Body of pancreas (tissue), 4 donors: ENCODE results near the gene DNAL1. TPM values are rescaled to one million over a fixed set of nuclear protein-coding genes. Genes with fewer than 3 reads are reported as not detected.

Experiments used
- ATAC-seq: fragments of 150-250 bp; one replicate; pipeline ENCODE4 v1.9.1; 2016
- DNase-seq, 4 donors: peaks; one replicate each; pipeline ENCODE4 v3.0.0-alpha.2; 2019
- H3K27ac ChIP-seq, 4 donors: fragments of 200-600 bp; sonication (generic); 1 replicate in 3 of 4; 2 replicates in 1 of 4; pipeline versions ENCODE4 v1.5.1 to v1.6.1; 2016 to 2019; ENCODE audit warnings: mild to moderate bottlenecking in 1 of 4, mixed read lengths in 1 of 4, moderate library complexity in 1 of 4
- H3K27me3 ChIP-seq, 2 donors: fragments of 200-600 bp; sonication (generic); one replicate each; pipeline ENCODE4 v1.6.0; 2016; ENCODE audit warnings: mild to moderate bottlenecking in 1 of 2
- H3K36me3 ChIP-seq, 2 donors: fragments of 200-600 bp; sonication (generic); replicated peaks in 1 of 2; 2 replicates each; pipeline ENCODE4 v1.5.1; 2016; ENCODE audit warnings: low read depth in 2 of 2; ENCODE audit not compliant: insufficient read depth in 1 of 2
- H3K4me1 ChIP-seq: fragments of 200-600 bp; sonication (generic); one replicate; pipeline ENCODE4 v1.6.0; 2016
- H3K4me3 ChIP-seq, 2 donors: fragments of 200-600 bp; sonication (generic); 1 replicate in 1 of 2; 2 replicates in 1 of 2; pipeline ENCODE4 v1.5.1; 2016 to 2019
- H3K9me3 ChIP-seq, 3 donors: fragments of 200-600 bp; sonication (generic); 1 replicate in 2 of 3; 2 replicates in 1 of 3; pipeline ENCODE4 v1.5.1; 2016
- CTCF ChIP-seq, 7 experiments: fragments of 450-650 bp in 4 of 7; fragments of 200-600 bp in 3 of 7; sonication (generic) in 3 of 7; IDR thresholded peaks; one replicate each; pipeline ENCODE4 v1.5.1; 2016 to 2019; ENCODE audit warnings: antibody characterized with exemption in 7 of 7
- POLR2A ChIP-seq, 3 donors: fragments of 450-650 bp; IDR thresholded peaks; one replicate each; pipeline ENCODE4 v1.6.1; 2016; ENCODE audit warnings: antibody characterized with exemption in 3 of 3, mild to moderate bottlenecking in 2 of 3
- WGBS, 2 donors: methylation state at CpG; one replicate each; pipeline ENCODE4 v1.1.5; 2017; 5-methylcytosine and 5-hydroxymethylcytosine counted together
- intact Hi-C: fragments of 100-400 bp; cut with DNase I; formaldehyde crosslinking; loops from one replicate; pipeline ENCODE4 v1.15.1; 2023
- total RNA-seq, 2 donors: library from RNA; depleted of rRNA; stranded (reverse); fragments of >200 nt; gene quantifications; one replicate each; pipeline ENCODE4 v1.1.0, GENCODE V29; 2016

DNAL1 gene
- total RNA-seq, 2 donors from 2014 or later: 2.6 to 7.3 TPM

- WGBS, 2 donors: 72 to 79% methylated on average over 5 to 6 of the region's 6 CpGs
- Histone ChIP-seq H3K4me1 (peaks cover 87% of the 10 kb centered on the region), H3K27me3 (no peaks in the 10 kb centered on the region), H3K36me3 (no peaks in the 10 kb centered on the region), H3K4me3 (no peak overlapping the region), H3K27ac (peak overlapping the region in 3 of 4 donors; percentile 71 to 78 (median 75)), H3K9me3 (no peaks in the 10 kb centered on the region)
- intact Hi-C loops: loop anchor here (5.0 kb wide), 1 partner anchor 45 kb away; no protein-coding TSS in a partner anchor
- DNase-seq: no peak
- TF ChIP-seq POLR2A (IDR thresholded peaks at IDR 0.05) (no peak), CTCF (IDR thresholded peaks at IDR 0.05) (no peak)
- no peak for ATAC-seq
Observed at GRCh38 chr14:73742520-73743238, 97.9 kb downstream of the DNAL1 start.

GRCh38 chr14:73743431-73743931 lies 98.7 kb downstream of the DNAL1 start:
- 51 to 63% methylated on average over 7 to 11 of the region's 11 CpGs for WGBS, 2 donors
- Histone ChIP-seq H3K4me3 (no peak overlapping the region), H3K36me3 (no peaks in the 10 kb centered on the region), H3K4me1 (peaks cover 87% of the 10 kb centered on the region), H3K27ac (peak overlapping the region in 3 of 4 donors; percentile 28 to 71 (median 46)), H3K9me3 (no peaks in the 10 kb centered on the region), H3K27me3 (no peaks in the 10 kb centered on the region)
- peak in 1 of 4 donors; percentile 58 for DNase-seq
- no peak for ATAC-seq
- intact Hi-C loops: loop anchor here (5.0 kb wide), 1 partner anchor 44 kb away; no protein-coding TSS in a partner anchor
- TF ChIP-seq POLR2A (IDR thresholded peaks at IDR 0.05) (no peak), CTCF (IDR thresholded peaks at IDR 0.05) (no peak)

DNA sequence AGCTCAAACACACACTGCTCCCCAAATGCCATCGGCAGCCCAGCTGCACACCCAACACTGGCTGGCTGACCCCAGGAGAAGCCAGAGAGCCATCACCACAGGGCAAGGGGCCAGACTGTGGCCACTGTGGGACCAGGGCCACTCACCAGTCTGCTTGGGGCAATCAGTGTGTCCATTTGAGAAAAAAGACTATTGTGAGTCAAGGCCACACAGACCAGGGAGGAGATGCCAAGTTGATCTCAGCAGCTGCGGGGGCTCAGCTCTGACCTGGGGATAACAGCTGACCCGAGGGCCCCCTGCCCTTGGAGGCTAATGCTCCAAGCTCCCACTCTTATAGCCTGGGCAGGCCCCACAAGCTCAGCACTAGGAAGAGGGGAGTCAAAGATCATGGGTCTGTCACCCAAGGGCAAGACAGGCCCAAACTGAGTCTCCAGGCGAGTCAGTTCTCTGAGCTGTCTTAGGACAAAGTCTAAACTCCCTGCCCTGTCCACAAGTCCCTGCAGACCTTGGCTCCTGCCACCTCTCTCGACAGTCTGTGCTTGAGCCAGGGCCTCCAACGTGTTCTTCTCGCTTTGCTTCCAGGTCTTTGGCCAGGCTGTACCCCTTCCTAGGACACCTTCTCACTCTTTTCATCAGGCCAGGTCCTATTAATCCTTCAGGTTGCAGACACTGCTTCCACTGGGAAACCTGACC lies 99.5 kb downstream of the DNAL1 start:
- Histone ChIP-seq H3K4me3 (no peak overlapping the region), H3K27me3 (no peaks in the 10 kb centered on the region), H3K9me3 (no peaks in the 10 kb centered on the region), H3K27ac (peak overlapping the region in 3 of 4 donors; percentile 29 to 52 (median 46)), H3K4me1 (peaks cover 79% of the 10 kb centered on the region), H3K36me3 (no peaks in the 10 kb centered on the region)
- TF ChIP-seq CTCF (IDR thresholded peaks at IDR 0.05): no peak
- WGBS, 2 donors: 24 to 28% methylated on average over 4 to 7 of the region's 7 CpGs
- intact Hi-C loops: loop anchor here (5.0 kb wide), 1 partner anchor 43 kb away; no protein-coding TSS in a partner anchor
- no peak for DNase-seq
- no peak for ATAC-seq

DNA sequence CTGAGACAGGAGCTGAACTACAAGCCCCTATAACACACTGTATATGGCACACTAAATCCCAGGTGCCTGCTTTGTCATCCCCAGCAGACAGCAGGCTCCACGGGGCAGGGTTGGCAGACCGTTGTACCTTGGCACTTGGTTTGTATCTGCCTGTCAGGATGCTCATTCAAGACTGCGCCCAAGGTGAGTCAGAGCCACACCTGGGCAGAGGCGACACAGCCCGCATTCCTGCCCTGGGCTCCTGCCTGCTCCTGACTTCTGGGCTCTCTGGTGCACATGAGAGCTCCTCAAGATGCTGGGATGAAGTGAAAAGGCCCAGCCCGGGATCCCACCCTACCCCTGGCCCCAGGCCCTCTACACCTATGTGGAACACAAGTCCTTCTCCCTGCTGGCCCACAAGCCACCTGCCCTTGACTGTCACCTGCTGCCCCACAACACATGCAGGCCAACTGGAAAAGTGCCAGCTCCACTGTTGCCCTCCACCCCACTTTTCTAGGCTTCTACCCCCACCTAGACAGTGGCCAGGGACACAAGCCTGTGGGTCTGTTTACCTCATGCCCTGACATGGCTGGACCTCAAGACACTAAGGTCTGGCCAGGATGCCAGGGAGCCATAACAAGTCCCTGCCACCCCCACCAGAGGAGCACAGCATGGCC lies 100.2 kb downstream of the DNAL1 start:
- peak; percentile 9 for ATAC-seq
- Histone ChIP-seq H3K9me3 (no peaks in the 10 kb centered on the region), H3K36me3 (no peaks in the 10 kb centered on the region), H3K27ac (peak overlapping the region in 3 of 4 donors; percentile 29 to 52 (median 46)), H3K4me1 (peaks cover 77% of the 10 kb centered on the region), H3K4me3 (no peak overlapping the region), H3K27me3 (no peaks in the 10 kb centered on the region)
- TF ChIP-seq CTCF (IDR thresholded peaks at IDR 0.05) (no peak), POLR2A (IDR thresholded peaks at IDR 0.05) (no peak)
- peak in 1 of 4 donors; percentile 56 for DNase-seq
- intact Hi-C loops: loop anchor here (5.0 kb wide), 1 partner anchor 42 kb away; no protein-coding TSS in a partner anchor
- 33 to 36% methylated on average over 3 to 6 of the region's 6 CpGs for WGBS, 2 donors
